Liver (tissue), 9 donors: ENCODE results near the gene STRBP. TPM values are rescaled to one million over a fixed set of nuclear protein-coding genes. Genes with fewer than 3 reads are reported as not detected.

Source experiments
- DNase-seq: peaks from one replicate; pipeline ENCODE4 v3.0.0-alpha.2; 2017; ENCODE audit warnings: low spot score
- H3K27ac ChIP-seq, 2 donors: one replicate each; pipeline ENCODE4 v1.7.0; 2013; ENCODE audit warnings: inconsistent platforms in 2 of 2, low read length in 2 of 2, control low read depth in 1 of 2, low read depth in 1 of 2, mild to moderate bottlenecking in 1 of 2
- H3K27me3 ChIP-seq, 4 donors: one replicate each; pipeline versions ENCODE4 v1.6.1 to v1.7.0; 2013; ENCODE audit warnings: low read length in 3 of 4, inconsistent platforms in 1 of 4, mild to moderate bottlenecking in 1 of 4, moderate library complexity in 1 of 4; ENCODE audit not compliant: control insufficient read depth in 4 of 4, insufficient read depth in 4 of 4
- H3K36me3 ChIP-seq, 4 donors: one replicate each; pipeline versions ENCODE4 v1.6.1 to v1.7.0; 2013; ENCODE audit warnings: low read length in 3 of 4, mild to moderate bottlenecking in 3 of 4, low read depth in 1 of 4, moderate library complexity in 1 of 4; ENCODE audit not compliant: control insufficient read depth in 4 of 4, insufficient read depth in 3 of 4
- H3K4me1 ChIP-seq, 4 donors: one replicate each; pipeline versions ENCODE4 v1.6.1 to v1.7.0; 2013; ENCODE audit warnings: low read length in 3 of 4, mild to moderate bottlenecking in 3 of 4, moderate library complexity in 1 of 4; ENCODE audit not compliant: control insufficient read depth in 4 of 4, insufficient read depth in 4 of 4
- H3K4me3 ChIP-seq, 3 donors: one replicate each; pipeline versions ENCODE4 v1.6.1 to v1.7.0; 2013; ENCODE audit warnings: low read length in 3 of 3, control low read depth in 1 of 3, low read depth in 1 of 3, mild to moderate bottlenecking in 1 of 3
- H3K9ac ChIP-seq, 2 donors: one replicate each; pipeline ENCODE4 v1.7.0; 2013; ENCODE audit warnings: low read length in 2 of 2, mild to moderate bottlenecking in 2 of 2, moderate library complexity in 2 of 2, control low read depth in 1 of 2, low read depth in 1 of 2
- H3K9me3 ChIP-seq, 4 donors: one replicate each; pipeline versions ENCODE4 v1.6.1 to v1.7.0; 2013; ENCODE audit warnings: low read length in 3 of 4; ENCODE audit not compliant: control insufficient read depth in 4 of 4
- EGR1 ChIP-seq, 2 donors: IDR thresholded peaks; 2 replicates each; pipeline ENCODE4 v1.6.1; 2016 to 2018; ENCODE audit warnings: antibody characterized with exemption in 2 of 2, low read depth in 2 of 2
- FOXA1 ChIP-seq: IDR thresholded peaks from 2 replicates; pipeline ENCODE4 v1.6.1; 2016; ENCODE audit warnings: antibody characterized with exemption
- FOXA2 ChIP-seq: IDR thresholded peaks from 2 replicates; pipeline ENCODE4 v1.6.1; 2016; ENCODE audit warnings: antibody characterized with exemption
- HNF4A ChIP-seq, 2 donors: conservative IDR thresholded peaks; 2 replicates each; pipeline ENCODE4 v1.6.1; 2016; ENCODE audit warnings: antibody characterized with exemption in 2 of 2, mild to moderate bottlenecking in 2 of 2
- HNF4G ChIP-seq: IDR thresholded peaks from 2 replicates; pipeline ENCODE4 v1.6.1; 2016; ENCODE audit warnings: antibody characterized with exemption
- JUND ChIP-seq, 2 donors: IDR thresholded peaks; 2 replicates each; pipeline ENCODE4 v1.6.1; 2016; ENCODE audit warnings: antibody characterized with exemption in 2 of 2
- NR2F2 ChIP-seq: IDR thresholded peaks from 2 replicates; pipeline ENCODE4 v1.6.1; 2016; ENCODE audit warnings: antibody characterized with exemption
- RAD21 ChIP-seq, 2 donors: IDR thresholded peaks; 2 replicates each; pipeline ENCODE4 v1.6.1; 2016; ENCODE audit warnings: antibody characterized with exemption in 2 of 2, mild to moderate bottlenecking in 2 of 2
- RXRA ChIP-seq, 2 donors: IDR thresholded peaks; 2 replicates each; pipeline ENCODE4 v1.6.1; 2017 to 2018; ENCODE audit warnings: antibody characterized with exemption in 2 of 2, mild to moderate bottlenecking in 1 of 2
- SP1 ChIP-seq: IDR thresholded peaks from 2 replicates; pipeline ENCODE4 v1.6.1; 2018; ENCODE audit warnings: antibody characterized with exemption, mild to moderate bottlenecking
- YY1 ChIP-seq: IDR thresholded peaks from 2 replicates; pipeline ENCODE4 v1.6.1; 2016; ENCODE audit warnings: antibody characterized with exemption, mild to moderate bottlenecking
- WGBS: extraction: QIAGEN DNeasy Blood & Tissue Kit; methylation state at CpG from one replicate; pipeline ENCODE4 v1.1.7; 2013; 5-methylcytosine and 5-hydroxymethylcytosine counted together
- polyA plus RNA-seq, 2 donors: library from polyadenylated mRNA; stranded (reverse) in 1 of 2; unstranded in 1 of 2; fragments of 200-250 nt in 1 of 2; fragments of >200 nt in 1 of 2; fragmentation: Nextera tagmentation in 1 of 2; extraction: Ambion mirVana in 1 of 2; gene quantifications; one replicate each; pipeline versions ENCODE4 v1.2.1 to v1.2.3, GENCODE V29; 2013 to 2015
- total RNA-seq, 2 donors: library from RNA; depleted of rRNA; stranded (reverse); fragments of >200 nt; gene quantifications; one replicate each; pipeline ENCODE4 v1.2.3, GENCODE V29; 2014
- TF ChIP-seq, protein P1 (sequence below): IDR thresholded peaks from 2 replicates; pipeline ENCODE4 v1.6.1; 2016; ENCODE audit warnings: antibody characterized with exemption
- TF ChIP-seq, protein P2 (sequence below): fragments of 150-350 bp; IDR thresholded peaks from 2 replicates; pipeline ENCODE4 v1.5.1; 2017; ENCODE audit warnings: improper control_type of control experiment, low read depth, low read length; ENCODE audit not compliant: missing input control
- TF ChIP-seq, protein P3 (sequence below): IDR thresholded peaks from 2 replicates; pipeline ENCODE4 v1.6.1; 2016; ENCODE audit warnings: antibody characterized with exemption
- TF ChIP-seq, protein P4 (sequence below): IDR thresholded peaks from 2 replicates; pipeline ENCODE4 v1.6.1; 2016; ENCODE audit warnings: antibody characterized with exemption
- donor health status: healthy.
- donor health status: healthy.
- donor health status: healthy.
- donor health status: healthy.
- donor health status: healthy.

STRBP gene
- total and polyA plus RNA-seq, 4 donors: 4.3 to 17.2 (median 8.5) TPM

DNA sequence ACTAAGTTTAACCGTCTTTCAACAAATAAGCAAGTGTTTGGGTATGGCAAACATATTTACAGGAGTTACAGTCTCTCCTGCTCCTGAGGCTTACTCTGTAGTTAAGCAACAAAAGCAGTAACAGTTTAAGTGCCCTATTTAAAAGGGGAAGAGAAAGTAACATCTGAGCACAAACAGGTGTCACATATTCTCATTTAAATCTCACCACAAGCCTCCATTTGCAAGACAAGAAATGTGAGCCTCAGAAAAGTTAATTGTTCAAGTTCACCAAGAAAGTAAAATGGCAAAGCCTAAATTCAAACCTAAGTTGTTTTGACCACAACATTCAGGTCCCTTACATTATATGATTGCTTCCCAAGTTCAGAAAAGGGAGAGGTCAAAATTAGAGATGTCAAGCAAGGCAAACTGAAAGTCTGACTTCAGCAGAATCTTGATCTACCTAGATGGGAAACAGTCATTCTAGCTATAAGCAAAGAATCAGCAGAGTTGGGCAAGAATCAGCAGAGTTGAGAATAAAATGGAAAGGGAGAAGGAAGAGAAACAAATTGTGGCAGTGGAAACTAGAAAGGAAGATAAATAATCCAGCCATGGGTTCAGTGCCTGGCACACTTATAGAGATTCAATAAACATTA is 93.4 kb downstream of the STRBP start:
- H3K4me3 ChIP-seq: no peak overlapping the region
- H3K4me1 ChIP-seq: no peaks in the 10 kb centered on the region
- no peak overlapping the region for H3K9ac ChIP-seq
- peaks cover 0 to 5% (median under 1%) of the 10 kb centered on the region in 4 donors for H3K36me3 ChIP-seq
- no peaks in the 10 kb centered on the region for H3K27me3 ChIP-seq
- H3K9me3 ChIP-seq: no peaks in the 10 kb centered on the region
- TF ChIP-seq NR2F2 (no peak), RAD21 (IDR thresholded peaks at IDR 0.05) (no peak), EGR1 (IDR thresholded peaks at IDR 0.05; ENCODE audit: low read depth in 2 of 2) (no peak), YY1 (no peak), FOXA2 (no peak), JUND (IDR thresholded peaks at IDR 0.05) (no peak), HNF4A (conservative IDR thresholded peaks at IDR 0.05) (no peak), FOXA1 (no peak), SP1 (no peak), HNF4G (no peak), RXRA (IDR thresholded peaks at IDR 0.05) (no peak)
- TF ChIP-seq, protein P1, sequence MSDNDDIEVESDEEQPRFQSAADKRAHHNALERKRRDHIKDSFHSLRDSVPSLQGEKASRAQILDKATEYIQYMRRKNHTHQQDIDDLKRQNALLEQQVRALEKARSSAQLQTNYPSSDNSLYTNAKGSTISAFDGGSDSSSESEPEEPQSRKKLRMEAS: no peak
- TF ChIP-seq, protein P2, sequence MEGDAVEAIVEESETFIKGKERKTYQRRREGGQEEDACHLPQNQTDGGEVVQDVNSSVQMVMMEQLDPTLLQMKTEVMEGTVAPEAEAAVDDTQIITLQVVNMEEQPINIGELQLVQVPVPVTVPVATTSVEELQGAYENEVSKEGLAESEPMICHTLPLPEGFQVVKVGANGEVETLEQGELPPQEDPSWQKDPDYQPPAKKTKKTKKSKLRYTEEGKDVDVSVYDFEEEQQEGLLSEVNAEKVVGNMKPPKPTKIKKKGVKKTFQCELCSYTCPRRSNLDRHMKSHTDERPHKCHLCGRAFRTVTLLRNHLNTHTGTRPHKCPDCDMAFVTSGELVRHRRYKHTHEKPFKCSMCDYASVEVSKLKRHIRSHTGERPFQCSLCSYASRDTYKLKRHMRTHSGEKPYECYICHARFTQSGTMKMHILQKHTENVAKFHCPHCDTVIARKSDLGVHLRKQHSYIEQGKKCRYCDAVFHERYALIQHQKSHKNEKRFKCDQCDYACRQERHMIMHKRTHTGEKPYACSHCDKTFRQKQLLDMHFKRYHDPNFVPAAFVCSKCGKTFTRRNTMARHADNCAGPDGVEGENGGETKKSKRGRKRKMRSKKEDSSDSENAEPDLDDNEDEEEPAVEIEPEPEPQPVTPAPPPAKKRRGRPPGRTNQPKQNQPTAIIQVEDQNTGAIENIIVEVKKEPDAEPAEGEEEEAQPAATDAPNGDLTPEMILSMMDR: no peak
- TF ChIP-seq, protein P3, sequence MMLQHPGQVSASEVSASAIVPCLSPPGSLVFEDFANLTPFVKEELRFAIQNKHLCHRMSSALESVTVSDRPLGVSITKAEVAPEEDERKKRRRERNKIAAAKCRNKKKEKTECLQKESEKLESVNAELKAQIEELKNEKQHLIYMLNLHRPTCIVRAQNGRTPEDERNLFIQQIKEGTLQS: no peak
- TF ChIP-seq, protein P4, sequence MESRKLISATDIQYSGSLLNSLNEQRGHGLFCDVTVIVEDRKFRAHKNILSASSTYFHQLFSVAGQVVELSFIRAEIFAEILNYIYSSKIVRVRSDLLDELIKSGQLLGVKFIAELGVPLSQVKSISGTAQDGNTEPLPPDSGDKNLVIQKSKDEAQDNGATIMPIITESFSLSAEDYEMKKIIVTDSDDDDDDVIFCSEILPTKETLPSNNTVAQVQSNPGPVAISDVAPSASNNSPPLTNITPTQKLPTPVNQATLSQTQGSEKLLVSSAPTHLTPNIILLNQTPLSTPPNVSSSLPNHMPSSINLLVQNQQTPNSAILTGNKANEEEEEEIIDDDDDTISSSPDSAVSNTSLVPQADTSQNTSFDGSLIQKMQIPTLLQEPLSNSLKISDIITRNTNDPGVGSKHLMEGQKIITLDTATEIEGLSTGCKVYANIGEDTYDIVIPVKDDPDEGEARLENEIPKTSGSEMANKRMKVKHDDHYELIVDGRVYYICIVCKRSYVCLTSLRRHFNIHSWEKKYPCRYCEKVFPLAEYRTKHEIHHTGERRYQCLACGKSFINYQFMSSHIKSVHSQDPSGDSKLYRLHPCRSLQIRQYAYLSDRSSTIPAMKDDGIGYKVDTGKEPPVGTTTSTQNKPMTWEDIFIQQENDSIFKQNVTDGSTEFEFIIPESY: no peak
- H3K27ac ChIP-seq: no peak overlapping the region
- WGBS: 84% methylated on average over 1 of the region's 1 CpG
- DNase-seq: no peak

DNA sequence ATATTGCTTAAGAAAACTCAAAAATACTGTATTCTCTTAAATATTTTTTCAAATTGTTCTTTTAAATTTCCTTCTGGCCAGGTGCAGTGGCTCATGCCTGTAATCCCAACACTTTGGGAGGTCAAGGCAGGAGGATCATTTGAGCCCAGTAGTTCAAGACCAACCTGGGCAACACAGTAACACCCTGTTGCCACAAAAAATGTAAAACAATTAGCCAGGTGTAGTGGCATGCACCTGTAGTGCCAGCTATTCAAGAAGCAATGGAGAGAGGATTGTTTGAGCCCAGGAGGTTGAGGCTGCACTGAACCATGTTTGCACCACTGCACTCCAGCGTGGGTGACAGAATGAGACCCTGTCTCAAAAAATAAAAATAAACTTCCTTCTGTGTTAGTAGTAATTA is 94.3 kb downstream of the STRBP start:
- 94% methylated on average over 1 of the region's 1 CpG for WGBS
- no peak for TF ChIP-seq NR2F2
- Histone ChIP-seq H3K27me3 (no peaks in the 10 kb centered on the region), H3K4me3 (no peak overlapping the region), H3K9ac (no peak overlapping the region), H3K4me1 (no peaks in the 10 kb centered on the region), H3K9me3 (no peaks in the 10 kb centered on the region), H3K36me3 (peaks cover 0 to 5% (median under 1%) of the 10 kb centered on the region in 4 donors), H3K27ac (no peak overlapping the region)
- no peak for DNase-seq

DNA sequence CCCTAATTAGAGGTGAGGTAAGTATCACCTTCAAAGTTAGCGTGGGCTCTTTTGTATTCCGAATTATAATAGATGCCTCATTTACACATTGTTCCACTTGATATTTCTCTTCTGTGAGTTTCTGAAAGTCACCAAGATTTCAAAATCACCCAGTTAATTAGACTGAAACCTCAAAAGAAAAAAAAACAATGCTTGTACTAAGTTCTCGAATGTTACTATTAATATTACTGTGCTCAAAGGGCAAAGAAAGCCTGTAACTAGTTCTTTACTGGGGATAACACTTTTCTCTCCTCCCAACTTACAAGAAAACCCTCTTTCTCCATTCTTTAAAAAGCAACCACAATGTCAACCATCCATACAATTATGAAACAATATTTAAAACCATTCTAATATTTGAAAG is 98.5 kb downstream of the STRBP start:
- TF ChIP-seq HNF4G: no peak
- TF ChIP-seq HNF4A (conservative IDR thresholded peaks at IDR 0.05): no peak
- TF ChIP-seq YY1: no peak
- Histone ChIP-seq H3K4me3 (no peak overlapping the region), H3K4me1 (no peaks in the 10 kb centered on the region), H3K27ac (no peak overlapping the region), H3K36me3 (no peaks in the 10 kb centered on the region), H3K9me3 (no peaks in the 10 kb centered on the region), H3K9ac (no peak overlapping the region), H3K27me3 (no peaks in the 10 kb centered on the region)
- 96% methylated on average over 3 of the region's 3 CpGs for WGBS
- DNase-seq: no peak
